Measurements from ENCODE around the gene HLA-G. TPM values are rescaled to one million over a fixed set of nuclear protein-coding genes. Genes with fewer than 3 reads are reported as not detected.
A peak's percentile ranks its signal among the peaks of the same experiment; 100 is the strongest.

Gene HLA-G
- total and polyA plus RNA-seq, 3 donors from 2014 or later = 1.2 to 7.4 (median 4.4) TPM

DNA sequence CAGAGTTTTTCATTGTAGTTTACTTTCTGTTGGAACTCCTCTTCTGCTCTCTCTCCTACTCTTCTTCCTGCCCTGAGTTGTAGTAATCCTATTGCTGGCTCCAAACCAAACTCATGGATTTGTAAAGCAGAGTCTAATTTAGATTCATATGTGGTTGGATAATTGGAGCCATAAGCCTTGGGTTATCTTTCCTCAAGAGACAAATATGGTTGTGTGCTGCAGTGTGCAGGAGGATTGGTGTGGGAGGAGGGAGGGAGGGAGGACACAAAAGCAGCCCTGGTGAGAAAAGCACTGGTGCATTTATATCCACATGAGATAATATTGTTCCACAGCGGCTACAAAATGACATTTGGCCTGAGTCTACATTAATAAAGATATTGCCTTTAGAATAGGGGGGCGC is 4.2 kb downstream of the HLA-G start:
- intact Hi-C loops (cut with DNase I; ENCODE audit: low total_unique reads) = loop anchor here (10.0 kb wide), 1 partner anchor 127 kb away; no protein-coding TSS in a partner anchor
- TF ChIP-seq, protein P1, sequence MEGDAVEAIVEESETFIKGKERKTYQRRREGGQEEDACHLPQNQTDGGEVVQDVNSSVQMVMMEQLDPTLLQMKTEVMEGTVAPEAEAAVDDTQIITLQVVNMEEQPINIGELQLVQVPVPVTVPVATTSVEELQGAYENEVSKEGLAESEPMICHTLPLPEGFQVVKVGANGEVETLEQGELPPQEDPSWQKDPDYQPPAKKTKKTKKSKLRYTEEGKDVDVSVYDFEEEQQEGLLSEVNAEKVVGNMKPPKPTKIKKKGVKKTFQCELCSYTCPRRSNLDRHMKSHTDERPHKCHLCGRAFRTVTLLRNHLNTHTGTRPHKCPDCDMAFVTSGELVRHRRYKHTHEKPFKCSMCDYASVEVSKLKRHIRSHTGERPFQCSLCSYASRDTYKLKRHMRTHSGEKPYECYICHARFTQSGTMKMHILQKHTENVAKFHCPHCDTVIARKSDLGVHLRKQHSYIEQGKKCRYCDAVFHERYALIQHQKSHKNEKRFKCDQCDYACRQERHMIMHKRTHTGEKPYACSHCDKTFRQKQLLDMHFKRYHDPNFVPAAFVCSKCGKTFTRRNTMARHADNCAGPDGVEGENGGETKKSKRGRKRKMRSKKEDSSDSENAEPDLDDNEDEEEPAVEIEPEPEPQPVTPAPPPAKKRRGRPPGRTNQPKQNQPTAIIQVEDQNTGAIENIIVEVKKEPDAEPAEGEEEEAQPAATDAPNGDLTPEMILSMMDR (IDR thresholded peaks at IDR 0.05) = no peak
- no peak for TF ChIP-seq POLR2A (IDR thresholded peaks at IDR 0.05)
- no peak overlapping the region for H3K27ac ChIP-seq
- DNase-seq = peak; percentile 55
- no peaks in the 10 kb centered on the region for H3K36me3 ChIP-seq (ENCODE audit: low read depth, missing control alignments)
- no peaks in the 10 kb centered on the region for H3K27me3 ChIP-seq
- no peaks in the 10 kb centered on the region for H3K9me3 ChIP-seq
- peaks cover 3% of the 10 kb centered on the region for H3K4me1 ChIP-seq
- no peak overlapping the region for H3K4me3 ChIP-seq
- 31 to 46% methylated on average over 2 of the region's 2 CpGs for WGBS, 2 donors

- DNase-seq = peak; percentile 54
- WGBS, 2 donors = 14 to 21% methylated on average over 16 of the region's 16 CpGs
- Histone ChIP-seq H3K9me3 (no peaks in the 10 kb centered on the region), H3K4me3 (no peak overlapping the region), H3K27ac (no peak overlapping the region), H3K4me1 (peaks cover 3% of the 10 kb centered on the region), H3K36me3 (ENCODE audit: low read depth, missing control alignments) (no peaks in the 10 kb centered on the region), H3K27me3 (no peaks in the 10 kb centered on the region)
- intact Hi-C loops (cut with DNase I; ENCODE audit: low total_unique reads) = loop anchor here (10.0 kb wide), 1 partner anchor 130 kb away; no protein-coding TSS in a partner anchor
- TF ChIP-seq, protein P1 (IDR thresholded peaks at IDR 0.05) = peak; percentile 33 to 65 (median 61)
- TF ChIP-seq POLR2A (IDR thresholded peaks at IDR 0.05) = no peak
Measured at GRCh38 chr6:29834564-29835436, 7.2 kb downstream of the HLA-G start.

- DNase-seq = no peak
- 89 to 93% methylated on average over 1 of the region's 1 CpG for WGBS, 2 donors
- intact Hi-C loops (cut with DNase I; ENCODE audit: low total_unique reads) = loop anchor here (10.0 kb wide), 1 partner anchor 135 kb away; no protein-coding TSS in a partner anchor
- Histone ChIP-seq H3K4me1 (peaks cover 3% of the 10 kb centered on the region), H3K27me3 (no peaks in the 10 kb centered on the region), H3K36me3 (ENCODE audit: low read depth, missing control alignments) (no peaks in the 10 kb centered on the region), H3K9me3 (no peaks in the 10 kb centered on the region), H3K27ac (no peak overlapping the region), H3K4me3 (no peak overlapping the region)
- TF ChIP-seq POLR2A (IDR thresholded peaks at IDR 0.05) = no peak
- TF ChIP-seq, protein P1 (IDR thresholded peaks at IDR 0.05) = no peak
Measured at GRCh38 chr6:29839917-29840316, 12.3 kb downstream of the HLA-G start.

DNA sequence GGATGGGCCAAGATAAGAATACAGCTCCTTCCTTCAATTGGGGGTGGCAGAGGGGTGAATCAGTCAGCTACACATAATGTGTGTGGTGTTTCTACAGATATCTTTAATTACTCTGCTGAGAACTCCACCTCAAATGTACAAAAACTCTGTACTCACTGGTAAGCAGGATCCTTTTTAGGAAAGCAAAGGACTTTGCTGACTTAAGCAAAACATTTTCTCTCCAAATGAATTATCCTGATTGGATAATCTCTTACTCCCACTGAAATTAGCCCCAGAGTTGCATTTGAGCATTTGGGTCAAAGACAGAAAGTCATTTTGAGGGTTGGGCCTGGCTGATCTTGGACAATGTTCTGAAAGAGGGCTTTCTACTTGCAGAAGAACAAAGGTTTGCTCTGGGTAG is 13.4 kb downstream of the HLA-G start:
- H3K9me3 ChIP-seq = no peaks in the 10 kb centered on the region
- H3K36me3 ChIP-seq (ENCODE audit: low read depth, missing control alignments) = no peaks in the 10 kb centered on the region
- no peak for DNase-seq
- H3K4me1 ChIP-seq = no peaks in the 10 kb centered on the region
- intact Hi-C loops (cut with DNase I; ENCODE audit: low total_unique reads) = no loop called here
- no peak overlapping the region for H3K4me3 ChIP-seq
- TF ChIP-seq POLR2A (IDR thresholded peaks at IDR 0.05) = no peak
- TF ChIP-seq, protein P1 (IDR thresholded peaks at IDR 0.05) = no peak
- no peaks in the 10 kb centered on the region for H3K27me3 ChIP-seq
- no peak overlapping the region for H3K27ac ChIP-seq

Measured in testis (tissue), 3 donors.